Measurements from ENCODE around the gene CLSTN3.

CLSTN3 gene

DNA sequence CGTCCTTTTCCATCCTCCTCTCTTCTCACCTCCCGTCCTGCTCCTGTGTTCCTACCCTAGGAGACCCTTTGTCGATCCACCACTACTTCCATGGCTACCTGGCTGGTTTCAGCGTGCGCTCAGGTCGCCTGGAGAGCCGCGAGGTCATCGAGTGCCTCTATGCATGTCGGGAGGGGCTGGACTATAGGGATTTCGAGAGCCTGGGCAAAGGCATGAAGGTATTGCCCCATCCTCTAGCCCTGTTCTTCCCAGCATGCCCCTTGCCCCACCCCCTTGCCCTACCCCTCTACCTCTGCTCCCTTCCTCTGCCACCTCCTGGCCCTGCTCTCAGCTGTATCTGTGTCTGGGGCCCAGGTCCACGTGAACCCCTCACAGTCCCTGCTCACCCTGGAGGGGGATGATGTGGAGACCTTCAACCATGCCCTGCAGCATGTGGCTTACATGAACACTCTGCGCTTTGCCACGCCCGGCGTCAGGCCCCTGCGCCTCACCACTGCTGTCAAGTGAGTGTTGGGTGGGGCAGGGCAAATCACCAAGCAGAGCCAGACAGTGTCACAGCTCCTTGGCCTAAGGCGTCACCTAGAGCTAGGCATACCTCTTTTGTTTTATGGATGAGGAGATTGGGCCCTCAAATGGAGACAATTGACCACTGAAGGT is 12.8 kb downstream of the CLSTN3 start:
- Histone ChIP-seq H3K27me3 (no peaks in the 10 kb centered on the region), H3K4me3 (ENCODE audit: low read depth in 1 of 2, low read length in 1 of 2) (no peak overlapping the region), H3K36me3 (peaks cover 46% of the 10 kb centered on the region), H3K4me1 (ENCODE audit: control insufficient read depth in 1 of 2, insufficient read depth in 1 of 2, low read depth in 1 of 2, low read length in 1 of 2) (no peaks in the 10 kb centered on the region), H3K27ac (no peak overlapping the region), H3K9me3 (no peaks in the 10 kb centered on the region)
- TF ChIP-seq, protein P1, sequence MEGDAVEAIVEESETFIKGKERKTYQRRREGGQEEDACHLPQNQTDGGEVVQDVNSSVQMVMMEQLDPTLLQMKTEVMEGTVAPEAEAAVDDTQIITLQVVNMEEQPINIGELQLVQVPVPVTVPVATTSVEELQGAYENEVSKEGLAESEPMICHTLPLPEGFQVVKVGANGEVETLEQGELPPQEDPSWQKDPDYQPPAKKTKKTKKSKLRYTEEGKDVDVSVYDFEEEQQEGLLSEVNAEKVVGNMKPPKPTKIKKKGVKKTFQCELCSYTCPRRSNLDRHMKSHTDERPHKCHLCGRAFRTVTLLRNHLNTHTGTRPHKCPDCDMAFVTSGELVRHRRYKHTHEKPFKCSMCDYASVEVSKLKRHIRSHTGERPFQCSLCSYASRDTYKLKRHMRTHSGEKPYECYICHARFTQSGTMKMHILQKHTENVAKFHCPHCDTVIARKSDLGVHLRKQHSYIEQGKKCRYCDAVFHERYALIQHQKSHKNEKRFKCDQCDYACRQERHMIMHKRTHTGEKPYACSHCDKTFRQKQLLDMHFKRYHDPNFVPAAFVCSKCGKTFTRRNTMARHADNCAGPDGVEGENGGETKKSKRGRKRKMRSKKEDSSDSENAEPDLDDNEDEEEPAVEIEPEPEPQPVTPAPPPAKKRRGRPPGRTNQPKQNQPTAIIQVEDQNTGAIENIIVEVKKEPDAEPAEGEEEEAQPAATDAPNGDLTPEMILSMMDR (IDR thresholded peaks at IDR 0.05): no peak

DNA sequence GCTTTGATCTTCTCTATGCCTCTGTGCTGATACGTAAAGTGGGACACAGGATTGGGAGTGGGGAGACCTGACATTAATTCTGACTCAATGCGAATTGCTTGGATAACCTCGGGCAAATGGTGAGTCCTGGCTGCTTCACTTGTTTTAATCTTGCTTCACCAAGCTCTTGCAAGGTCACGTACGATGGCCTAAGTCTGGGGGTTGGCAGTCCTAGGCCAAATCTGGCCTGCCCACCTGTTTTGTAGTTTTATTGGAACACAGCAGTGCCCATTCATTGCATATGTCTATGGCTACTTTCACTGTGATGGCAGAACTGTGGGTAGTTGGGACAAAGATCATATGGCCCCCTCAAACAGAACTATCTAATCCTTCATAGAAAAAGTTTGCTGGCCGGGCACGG is 13.4 kb downstream of the CLSTN3 start:
- no peaks in the 10 kb centered on the region for H3K9me3 ChIP-seq
- no peaks in the 10 kb centered on the region for H3K4me1 ChIP-seq (ENCODE audit: control insufficient read depth in 1 of 2, insufficient read depth in 1 of 2, low read depth in 1 of 2, low read length in 1 of 2)
- H3K27ac ChIP-seq: no peak overlapping the region
- H3K36me3 ChIP-seq: peaks cover 51% of the 10 kb centered on the region
- H3K4me3 ChIP-seq (ENCODE audit: low read depth in 1 of 2, low read length in 1 of 2): no peak overlapping the region
- no peaks in the 10 kb centered on the region for H3K27me3 ChIP-seq
- TF ChIP-seq, protein P1 (IDR thresholded peaks at IDR 0.05): no peak

DNA sequence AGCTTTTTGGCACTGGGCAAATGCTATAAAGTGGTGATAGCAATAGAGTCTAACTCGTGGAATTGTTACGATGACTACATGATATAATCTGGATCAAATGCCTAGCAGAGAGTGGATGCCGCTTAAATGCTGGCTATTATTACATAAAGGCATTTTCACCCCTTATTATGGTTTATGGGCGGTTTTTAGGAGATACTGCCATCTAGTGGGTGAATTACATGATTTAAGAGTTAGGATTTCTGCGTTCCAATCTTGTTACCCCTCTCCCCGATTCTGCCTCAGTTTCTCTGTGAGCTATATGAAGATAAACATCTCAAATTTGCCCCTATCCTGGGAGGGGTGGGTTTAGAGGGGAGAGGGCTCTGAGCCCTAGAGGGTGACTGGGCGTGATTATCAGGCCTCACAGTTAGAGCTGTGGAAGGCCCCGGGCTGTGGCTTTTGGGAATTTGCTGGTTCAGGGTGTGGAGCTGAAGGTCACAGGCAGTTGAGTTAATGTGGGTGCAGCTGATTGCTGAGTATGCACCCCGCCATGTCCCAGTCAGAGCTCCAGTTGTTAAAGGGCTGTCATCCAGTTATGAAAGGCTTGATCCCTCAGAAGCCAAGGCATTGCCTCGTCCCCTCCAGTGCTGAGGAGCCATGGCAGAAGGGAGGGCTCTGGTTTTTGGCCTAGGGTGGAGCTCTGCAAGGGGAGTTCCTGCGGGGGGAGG is 14.4 kb downstream of the CLSTN3 start:
- Histone ChIP-seq H3K4me3 (ENCODE audit: low read depth in 1 of 2, low read length in 1 of 2) (no peak overlapping the region), H3K27me3 (no peaks in the 10 kb centered on the region), H3K36me3 (peaks cover 61% of the 10 kb centered on the region), H3K4me1 (ENCODE audit: control insufficient read depth in 1 of 2, insufficient read depth in 1 of 2, low read depth in 1 of 2, low read length in 1 of 2) (no peaks in the 10 kb centered on the region), H3K9me3 (no peaks in the 10 kb centered on the region), H3K27ac (no peak overlapping the region)
- TF ChIP-seq, protein P1 (IDR thresholded peaks at IDR 0.05): no peak

DNA sequence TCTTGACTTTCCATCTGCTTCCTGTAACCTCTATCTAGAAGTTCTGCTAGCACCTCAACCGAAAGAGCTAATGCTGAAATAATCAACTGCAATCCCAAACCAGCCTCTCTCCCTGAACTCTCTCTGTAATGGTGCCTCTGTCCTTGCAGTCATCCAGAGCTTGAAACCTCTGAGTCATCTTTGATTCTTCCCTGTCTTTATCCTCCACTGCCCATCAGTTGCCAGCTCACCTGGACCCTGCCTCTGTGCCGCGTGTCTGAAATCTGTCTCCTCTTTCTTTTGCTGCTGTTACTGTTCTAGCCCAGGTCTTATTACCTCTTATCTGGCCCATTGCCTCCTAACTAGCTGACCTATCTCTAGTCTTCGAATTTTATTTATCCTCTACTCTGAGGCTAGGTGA is 15.5 kb downstream of the CLSTN3 start:
- Histone ChIP-seq H3K9me3 (no peaks in the 10 kb centered on the region), H3K4me3 (ENCODE audit: low read depth in 1 of 2, low read length in 1 of 2) (no peak overlapping the region), H3K4me1 (ENCODE audit: control insufficient read depth in 1 of 2, insufficient read depth in 1 of 2, low read depth in 1 of 2, low read length in 1 of 2) (no peaks in the 10 kb centered on the region), H3K27me3 (no peaks in the 10 kb centered on the region), H3K36me3 (peaks cover 66% of the 10 kb centered on the region), H3K27ac (no peak overlapping the region)
- TF ChIP-seq, protein P1 (IDR thresholded peaks at IDR 0.05): no peak

DNA sequence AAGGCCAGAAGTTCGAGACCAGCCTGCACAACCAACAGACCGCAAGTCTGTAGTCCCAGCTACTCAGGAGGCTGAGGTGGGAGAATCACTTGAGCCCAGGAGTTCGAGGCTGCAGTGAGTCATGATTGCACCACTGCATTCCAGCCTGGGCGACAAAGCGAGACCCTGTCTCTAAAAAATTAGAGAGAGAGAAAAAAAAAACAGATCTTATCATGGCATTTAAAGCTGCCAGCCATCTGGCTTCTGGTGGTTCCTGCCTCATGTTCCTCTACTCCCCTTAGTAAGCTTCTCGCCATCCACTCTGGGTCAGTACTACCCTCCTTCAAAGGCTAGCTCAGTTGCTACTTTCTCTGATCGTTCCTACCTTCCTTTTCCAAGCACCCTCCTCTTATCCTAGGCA is 16.1 kb downstream of the CLSTN3 start:
- TF ChIP-seq, protein P1 (IDR thresholded peaks at IDR 0.05): no peak
- Histone ChIP-seq H3K27me3 (no peaks in the 10 kb centered on the region), H3K9me3 (no peaks in the 10 kb centered on the region), H3K36me3 (peaks cover 68% of the 10 kb centered on the region), H3K4me3 (ENCODE audit: low read depth in 1 of 2, low read length in 1 of 2) (no peak overlapping the region), H3K27ac (no peak overlapping the region), H3K4me1 (ENCODE audit: control insufficient read depth in 1 of 2, insufficient read depth in 1 of 2, low read depth in 1 of 2, low read length in 1 of 2) (no peaks in the 10 kb centered on the region)

Measured in neutrophil (primary cell).